Mesenteric fat pad (tissue), 1 donor: ENCODE measurements around the gene ELF5. TPM values are rescaled to one million over a fixed set of nuclear protein-coding genes. Genes with fewer than 3 reads are reported as not detected.

Experiments used
- DNase-seq: peaks from one replicate; pipeline ENCODE4 v3.0.0-alpha.2; 2020; ENCODE audit warnings: low spot score
- total RNA-seq: library from RNA; stranded (reverse); fragmentation: NEBNext Ultra II Directional; extraction: Animal tissue kit (Norgen Biotek cat#: 25700); gene quantifications from one replicate; pipeline ENCODE4 v1.2.1, GENCODE V29; 2021
- donor health status: DM: yes; HTN: yes; CAD: no.

Gene ELF5
- total RNA-seq, 1 donor from 2014 or later, result not detected

DNA sequence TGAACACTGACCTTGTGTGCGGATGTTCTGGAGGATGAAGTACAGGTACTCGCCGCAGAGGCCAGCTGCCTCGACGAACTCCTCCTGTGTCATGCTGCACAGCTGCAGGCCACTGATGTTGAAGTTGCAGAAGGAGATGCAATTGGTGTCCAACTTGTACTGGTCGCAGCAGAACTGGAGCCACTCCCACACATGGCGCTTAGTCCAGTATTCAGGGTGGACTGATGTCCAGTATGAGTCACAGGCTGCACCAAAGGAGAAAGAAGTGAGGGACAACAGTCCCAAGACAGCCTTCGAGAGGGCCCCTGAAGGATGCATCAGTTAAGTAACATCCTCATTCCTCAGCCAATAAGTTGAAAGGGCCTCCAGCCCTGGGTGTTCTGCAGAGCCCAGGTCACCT lies 20.1 kb downstream of the ELF5 start:
- no peak for DNase-seq

- no peak for DNase-seq
Measured at GRCh38 chr11:34492806-34493414, 20.7 kb downstream of the ELF5 start.

DNA sequence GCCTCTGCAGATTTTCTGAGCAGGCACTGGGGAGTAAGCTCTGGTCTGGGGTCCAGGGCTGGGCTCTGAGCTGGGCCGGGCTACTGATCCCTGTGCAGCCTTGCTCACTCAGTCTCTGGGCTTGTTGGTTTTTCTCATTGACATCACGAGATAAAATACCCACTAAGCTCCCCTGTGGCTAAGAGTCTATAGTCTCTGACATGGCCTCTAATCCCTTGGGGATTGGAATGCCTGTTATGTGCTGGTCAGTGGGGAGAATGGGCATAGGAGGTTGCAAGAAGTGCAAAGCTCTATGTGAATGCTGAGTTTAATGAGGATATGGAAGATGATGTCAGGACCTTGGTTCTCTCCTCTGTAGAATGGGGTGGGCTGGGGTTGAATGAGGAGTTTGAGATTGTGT lies 23.3 kb downstream of the ELF5 start:
- no peak for DNase-seq

GRCh38 chr11:34488855-34489557 lies 24.6 kb downstream of the ELF5 start:
- no peak for DNase-seq

GRCh38 chr11:34487430-34487829 lies 26.2 kb downstream of the ELF5 start:
- no peak for DNase-seq

GRCh38 chr11:34483106-34483874 lies 30.3 kb downstream of the ELF5 start:
- no peak for DNase-seq

DNA sequence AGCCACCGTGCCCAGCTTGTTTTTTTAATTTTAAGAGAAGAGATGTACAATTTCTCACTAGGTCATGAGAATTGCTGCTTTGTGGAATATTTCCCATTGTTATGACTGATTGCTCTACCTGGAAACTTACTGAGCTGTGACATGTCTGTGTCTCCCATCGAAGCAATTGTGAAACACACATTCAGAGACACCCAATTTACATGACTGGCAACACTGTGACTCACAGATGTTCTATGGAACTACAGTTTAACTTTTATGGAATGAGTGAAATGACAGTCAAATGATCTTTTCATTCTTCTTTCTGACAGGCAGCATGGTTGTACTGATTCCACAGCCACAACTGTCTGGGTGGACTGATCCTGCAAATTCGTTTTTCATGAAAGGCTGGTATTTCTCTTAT lies 32.3 kb downstream of the ELF5 start:
- no peak for DNase-seq

- no peak for DNase-seq
Measured at GRCh38 chr11:34480314-34480713, 33.3 kb downstream of the ELF5 start.

- no peak for DNase-seq
Measured at GRCh38 chr11:34478845-34479663, 34.5 kb downstream of the ELF5 start.

- DNase-seq, result no peak
Measured at GRCh38 chr11:34476849-34477248, 36.7 kb downstream of the ELF5 start.

GRCh38 chr11:34475656-34476055 lies 37.9 kb downstream of the ELF5 start:
- DNase-seq, result no peak

DNA sequence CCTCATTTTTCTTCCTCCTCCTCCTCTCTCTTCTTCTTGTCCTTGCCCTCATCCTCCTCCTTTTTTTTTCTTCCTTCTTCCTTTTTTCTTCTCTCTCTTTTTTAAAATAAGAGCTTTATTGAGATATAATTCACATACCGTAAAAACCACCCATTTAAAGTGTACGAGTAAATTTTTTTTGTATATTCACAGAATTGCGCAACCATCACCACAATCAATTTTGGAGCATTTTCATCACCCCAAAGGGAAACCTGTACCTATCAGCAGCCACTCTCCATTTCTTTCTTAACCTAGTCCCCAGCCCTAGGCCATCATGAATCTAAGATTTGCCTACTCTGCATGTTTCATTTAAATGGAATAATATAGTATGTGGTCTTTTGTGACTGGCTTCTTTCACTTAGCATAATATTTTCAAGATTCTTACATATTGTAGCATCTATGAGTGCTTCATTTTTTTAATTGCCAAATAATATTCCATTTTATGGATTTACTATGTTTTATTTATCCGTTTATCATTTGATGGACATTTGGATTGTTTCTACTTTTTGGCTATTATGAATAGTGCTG lies 39.9 kb downstream of the ELF5 start:
- no peak for DNase-seq

- DNase-seq, result no peak
Measured at GRCh38 chr11:34468209-34468841, 45.3 kb downstream of the ELF5 start.

GRCh38 chr11:34466802-34467488 lies 46.6 kb downstream of the ELF5 start:
- DNase-seq, result no peak

GRCh38 chr11:34464591-34465051 lies 49.0 kb downstream of the ELF5 start:
- DNase-seq, result no peak

DNA sequence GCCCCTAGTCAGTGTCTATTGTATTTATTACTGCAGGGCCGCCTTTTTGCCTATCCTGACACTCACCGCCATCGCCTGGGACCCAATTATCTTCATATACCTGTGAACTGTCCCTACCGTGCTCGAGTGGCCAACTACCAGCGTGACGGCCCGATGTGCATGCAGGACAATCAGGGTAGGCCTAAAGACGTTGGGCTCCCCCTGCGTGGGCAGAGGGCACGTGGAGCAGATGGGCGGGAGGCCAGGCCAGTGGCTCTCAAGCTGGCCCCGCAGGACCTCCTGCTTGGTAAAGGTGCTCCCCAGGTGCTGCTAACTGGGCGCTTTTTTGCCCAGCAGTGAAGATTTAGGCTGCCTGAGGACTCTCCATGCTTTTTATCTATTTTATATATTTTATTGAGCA lies 52.4 kb downstream of the ELF5 start:
- no peak for DNase-seq

- no peak for DNase-seq
Measured at GRCh38 chr11:34460278-34460677, 53.3 kb downstream of the ELF5 start.

DNA sequence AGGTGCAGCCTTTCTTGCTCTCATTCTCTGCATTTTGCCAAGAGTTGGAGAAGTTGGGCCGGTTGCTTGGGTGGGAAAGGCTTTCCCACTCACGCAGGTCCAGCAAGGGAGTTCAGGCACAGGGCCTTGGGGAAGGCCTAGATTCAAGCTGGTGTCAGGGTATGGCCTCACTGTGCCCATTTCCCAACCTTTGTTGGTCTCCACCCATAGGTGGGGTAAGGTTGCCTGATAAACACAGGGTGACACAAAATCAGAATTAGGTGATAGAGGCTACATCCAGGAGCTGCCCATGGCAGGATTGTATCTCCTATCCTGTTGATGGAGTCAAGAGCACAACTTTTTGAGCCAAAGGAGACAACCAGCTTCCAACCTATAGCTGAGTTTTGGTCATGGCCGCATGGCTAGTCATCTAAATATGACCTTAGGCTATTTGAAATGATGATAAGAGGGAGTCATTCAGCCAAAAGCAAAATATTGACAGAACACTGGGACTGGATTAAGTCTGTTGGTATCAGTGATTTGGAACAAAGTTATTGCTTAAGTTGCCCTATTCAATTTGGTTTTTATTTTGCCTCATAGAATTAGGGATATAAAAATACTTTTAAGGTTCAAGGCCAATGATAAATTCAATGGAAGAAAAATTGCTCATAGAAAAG lies 54.0 kb downstream of the ELF5 start:
- DNase-seq, result no peak

DNA sequence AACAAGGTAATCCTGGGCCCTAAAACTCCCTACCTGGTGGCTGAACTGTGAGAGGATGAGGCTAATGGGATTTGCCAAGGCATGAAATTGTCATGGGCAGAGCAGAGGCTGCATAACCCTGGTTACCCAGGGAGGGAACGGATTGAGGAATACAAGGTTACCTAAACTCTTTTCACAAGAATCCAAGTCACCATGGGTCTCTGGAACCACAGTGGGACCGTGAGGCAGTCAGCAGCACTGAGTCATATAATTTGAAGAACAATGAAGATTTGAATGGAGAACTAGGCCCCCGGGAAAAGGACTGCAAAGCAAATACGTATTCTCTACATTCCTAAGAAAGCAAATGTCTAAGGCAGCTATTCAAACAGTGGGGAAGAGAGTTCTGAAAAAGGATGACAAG lies 55.1 kb downstream of the ELF5 start:
- DNase-seq, result no peak
